ENCODE measurements around the gene SLC6A19.

The SLC6A19 gene

DNA sequence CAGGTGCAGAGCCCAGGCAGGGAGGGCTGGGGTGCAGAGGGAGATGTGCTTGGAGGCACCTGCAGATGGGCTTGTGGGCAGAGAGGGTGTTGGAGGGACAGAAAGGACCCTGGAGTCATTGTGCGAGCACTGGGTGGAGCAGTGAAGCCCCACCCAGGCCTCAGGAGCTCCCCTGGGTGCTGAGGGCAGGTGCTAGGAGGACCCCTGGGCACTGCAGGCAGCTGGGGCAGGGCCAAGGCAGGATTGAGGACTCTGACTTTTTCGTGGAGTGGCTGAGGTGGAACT, 13.5 kb downstream of the SLC6A19 start:
- in situ Hi-C loops (cut with MboI; ENCODE audit: low sequenced_read_pairs) = no loop called here
- no peaks in the 10 kb centered on the region for H3K27me3 ChIP-seq (ENCODE audit: low read depth)
- H3K36me3 ChIP-seq (replicated peaks) = no peaks in the 10 kb centered on the region
- DNase-seq (ENCODE audit: low spot score in 2 of 2) = no peak
- no peaks in the 10 kb centered on the region for H3K9me3 ChIP-seq
- no peaks in the 10 kb centered on the region for H3K4me1 ChIP-seq
- H3K4me3 ChIP-seq = no peak overlapping the region

DNA sequence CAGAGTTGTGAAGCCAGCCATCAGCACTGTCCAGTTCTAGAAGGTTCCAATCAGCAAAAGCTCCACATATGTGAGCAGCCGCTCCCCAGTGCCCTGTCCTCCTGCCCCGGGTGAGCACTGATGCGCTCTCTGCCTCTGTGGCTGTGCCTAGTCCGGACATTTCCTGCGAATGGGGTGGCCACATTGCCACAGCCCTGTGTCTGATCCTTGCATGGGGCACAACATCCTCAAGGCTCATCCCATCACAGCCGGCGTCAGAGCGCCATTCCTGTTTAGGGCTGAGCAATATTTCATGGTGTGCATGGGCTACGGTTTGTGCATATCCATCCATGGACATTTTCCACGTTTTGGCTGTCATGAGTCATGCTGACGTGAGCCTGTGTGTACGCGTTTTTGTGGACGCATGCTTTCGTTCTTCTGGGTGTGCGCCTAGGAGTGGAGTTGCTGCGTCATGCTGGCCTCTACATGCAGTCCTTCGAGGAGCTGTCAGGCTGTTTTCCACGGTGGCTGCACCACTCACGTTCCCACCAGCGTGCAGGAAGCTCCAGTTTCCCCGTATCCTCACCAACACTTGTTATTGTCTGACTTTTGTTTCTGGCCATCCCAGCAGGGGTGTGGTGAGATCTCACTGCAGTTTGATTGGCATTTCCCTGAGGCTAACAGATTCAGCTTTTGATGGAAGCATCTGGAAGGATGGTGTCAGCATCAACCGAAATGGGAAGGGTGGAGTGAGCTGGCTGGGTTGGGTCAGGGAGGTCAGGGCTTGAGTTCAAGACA, 14.1 kb downstream of the SLC6A19 start:
- in situ Hi-C loops (cut with MboI; ENCODE audit: low sequenced_read_pairs) = no loop called here
- Histone ChIP-seq H3K4me3 (no peak overlapping the region), H3K9me3 (no peaks in the 10 kb centered on the region), H3K36me3 (replicated peaks) (no peaks in the 10 kb centered on the region), H3K4me1 (no peaks in the 10 kb centered on the region), H3K27me3 (ENCODE audit: low read depth) (no peaks in the 10 kb centered on the region)
- DNase-seq (ENCODE audit: low spot score in 2 of 2) = no peak

DNA sequence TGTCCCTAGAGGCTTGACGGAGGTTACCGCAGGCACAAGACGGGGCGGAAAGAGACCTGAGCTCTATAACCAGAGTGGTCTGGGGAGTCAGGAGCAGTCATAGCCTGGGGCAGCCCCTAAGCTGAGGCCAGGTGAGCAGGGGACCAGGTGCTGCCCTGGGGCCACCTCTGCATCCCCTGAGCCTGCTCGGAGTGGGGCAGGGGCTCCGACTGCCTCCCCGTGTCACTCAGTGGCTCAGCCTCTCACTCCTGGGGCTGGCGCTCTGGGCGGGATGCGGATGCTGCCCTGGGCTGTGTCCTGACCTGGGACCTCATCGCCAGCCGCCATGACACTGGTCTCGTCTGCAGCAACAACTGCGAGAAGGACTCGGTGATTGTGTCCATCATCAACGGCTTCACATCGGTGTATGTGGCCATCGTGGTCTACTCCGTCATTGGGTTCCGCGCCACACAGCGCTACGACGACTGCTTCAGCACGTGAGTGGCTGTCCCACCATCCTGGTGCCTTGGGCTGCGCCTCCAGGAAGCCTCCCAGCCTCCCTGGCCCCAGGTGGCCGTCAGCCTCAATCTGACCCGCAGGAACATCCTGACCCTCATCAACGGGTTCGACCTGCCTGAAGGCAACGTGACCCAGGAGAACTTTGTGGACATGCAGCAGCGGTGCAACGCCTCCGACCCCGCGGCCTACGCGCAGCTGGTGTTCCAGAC, 15.0 kb downstream of the SLC6A19 start:
- Histone ChIP-seq H3K9me3 (no peaks in the 10 kb centered on the region), H3K36me3 (replicated peaks) (no peaks in the 10 kb centered on the region), H3K4me1 (no peaks in the 10 kb centered on the region), H3K27me3 (ENCODE audit: low read depth) (no peaks in the 10 kb centered on the region), H3K4me3 (no peak overlapping the region)
- DNase-seq (ENCODE audit: low spot score in 2 of 2) = no peak
- in situ Hi-C loops (cut with MboI; ENCODE audit: low sequenced_read_pairs) = no loop called here

DNA sequence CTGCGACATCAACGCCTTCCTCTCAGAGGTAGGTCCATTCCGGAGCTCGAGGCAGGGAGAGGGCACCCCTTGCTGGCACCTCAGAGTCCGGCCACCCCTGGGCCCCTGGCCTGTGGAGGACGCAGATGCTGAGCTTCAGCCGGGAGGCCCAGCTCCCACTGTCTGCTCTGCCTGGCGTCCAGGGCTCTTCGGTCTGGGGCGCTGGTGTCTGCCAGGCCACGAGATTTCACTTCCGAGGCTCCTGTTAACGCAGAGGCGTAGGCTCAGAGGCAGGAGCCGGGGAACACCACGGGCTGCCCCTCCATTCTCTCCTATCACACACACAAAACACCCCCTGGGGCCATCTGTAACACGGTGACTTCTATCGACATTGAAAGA, 15.5 kb downstream of the SLC6A19 start:
- in situ Hi-C loops (cut with MboI; ENCODE audit: low sequenced_read_pairs) = no loop called here
- no peaks in the 10 kb centered on the region for H3K27me3 ChIP-seq (ENCODE audit: low read depth)
- no peaks in the 10 kb centered on the region for H3K36me3 ChIP-seq (replicated peaks)
- no peak overlapping the region for H3K4me3 ChIP-seq
- no peaks in the 10 kb centered on the region for H3K9me3 ChIP-seq
- DNase-seq (ENCODE audit: low spot score in 2 of 2) = no peak
- H3K4me1 ChIP-seq = no peaks in the 10 kb centered on the region

DNA sequence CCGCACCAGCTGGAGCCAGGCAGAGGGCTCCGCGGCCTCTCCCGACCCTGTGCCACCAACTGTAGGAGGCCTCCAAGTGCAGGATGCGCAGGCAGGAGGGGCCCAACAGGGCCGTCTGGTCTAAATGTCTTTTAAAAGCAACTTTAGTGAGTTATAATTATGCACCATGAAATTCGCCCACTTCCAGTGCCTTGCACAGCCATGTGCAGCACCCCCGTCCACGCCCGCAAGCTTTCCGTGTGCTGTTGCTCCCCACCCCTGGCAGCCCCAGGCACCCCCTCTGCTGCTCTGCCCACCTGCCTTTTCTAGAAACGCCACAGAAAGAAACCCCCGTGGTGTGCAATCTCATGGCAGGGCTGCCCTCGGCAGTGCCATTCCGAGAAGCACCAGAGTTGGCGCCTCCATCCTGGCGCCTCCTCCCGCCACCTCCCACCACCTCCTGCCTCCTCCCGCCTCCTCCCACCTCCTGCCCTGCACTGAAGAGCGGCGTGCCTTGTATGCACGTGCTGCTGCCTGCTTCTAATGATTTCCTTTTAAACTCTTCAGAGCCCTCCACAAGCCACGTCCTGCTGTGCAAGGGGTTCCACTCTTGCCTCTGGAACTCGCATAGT, 16.3 kb downstream of the SLC6A19 start:
- DNase-seq (ENCODE audit: low spot score in 2 of 2) = peak in 1 of 2 experiments; percentile 36
- no peaks in the 10 kb centered on the region for H3K27me3 ChIP-seq (ENCODE audit: low read depth)
- H3K4me3 ChIP-seq = no peak overlapping the region
- in situ Hi-C loops (cut with MboI; ENCODE audit: low sequenced_read_pairs) = no loop called here
- H3K36me3 ChIP-seq (replicated peaks) = no peaks in the 10 kb centered on the region
- no peaks in the 10 kb centered on the region for H3K9me3 ChIP-seq
- H3K4me1 ChIP-seq = no peaks in the 10 kb centered on the region

DNA sequence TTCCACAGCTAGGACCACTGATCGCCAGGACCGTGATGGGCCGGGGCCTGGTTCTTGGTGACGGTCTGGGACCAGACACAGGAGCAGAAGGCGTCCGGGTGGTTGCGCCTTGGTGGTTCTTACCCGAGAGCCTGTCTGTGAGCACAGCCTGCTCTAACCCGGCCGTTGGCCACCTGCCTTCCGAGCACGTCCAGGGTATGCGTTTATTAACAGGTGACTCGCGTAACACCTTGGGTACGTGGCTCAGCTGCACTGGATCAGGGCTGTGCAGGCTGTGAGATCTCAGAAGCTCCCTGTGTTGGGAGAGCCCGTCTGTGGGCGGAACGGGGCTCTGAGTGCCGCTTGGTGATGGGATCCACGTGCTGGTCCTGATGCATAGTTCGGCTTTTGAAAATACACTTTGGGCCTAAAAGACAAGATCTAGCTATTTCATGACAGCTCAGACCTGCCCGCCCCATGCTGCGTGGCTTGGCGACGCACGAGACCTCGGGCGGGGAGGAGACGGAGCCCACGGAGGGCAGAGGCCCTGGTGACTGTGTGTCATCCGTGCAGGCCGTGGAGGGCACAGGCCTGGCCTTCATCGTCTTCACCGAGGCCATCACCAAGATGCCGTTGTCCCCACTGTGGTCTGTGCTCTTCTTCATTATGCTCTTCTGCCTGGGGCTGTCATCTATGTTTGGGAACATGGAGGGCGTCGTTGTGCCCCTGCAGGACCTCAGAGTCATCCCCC, 17.1 kb downstream of the SLC6A19 start:
- H3K27me3 ChIP-seq (ENCODE audit: low read depth) = no peaks in the 10 kb centered on the region
- H3K4me3 ChIP-seq = no peak overlapping the region
- DNase-seq (ENCODE audit: low spot score in 2 of 2) = no peak
- H3K4me1 ChIP-seq = no peaks in the 10 kb centered on the region
- in situ Hi-C loops (cut with MboI; ENCODE audit: low sequenced_read_pairs) = no loop called here
- H3K9me3 ChIP-seq = no peaks in the 10 kb centered on the region
- no peaks in the 10 kb centered on the region for H3K36me3 ChIP-seq (replicated peaks)

DNA sequence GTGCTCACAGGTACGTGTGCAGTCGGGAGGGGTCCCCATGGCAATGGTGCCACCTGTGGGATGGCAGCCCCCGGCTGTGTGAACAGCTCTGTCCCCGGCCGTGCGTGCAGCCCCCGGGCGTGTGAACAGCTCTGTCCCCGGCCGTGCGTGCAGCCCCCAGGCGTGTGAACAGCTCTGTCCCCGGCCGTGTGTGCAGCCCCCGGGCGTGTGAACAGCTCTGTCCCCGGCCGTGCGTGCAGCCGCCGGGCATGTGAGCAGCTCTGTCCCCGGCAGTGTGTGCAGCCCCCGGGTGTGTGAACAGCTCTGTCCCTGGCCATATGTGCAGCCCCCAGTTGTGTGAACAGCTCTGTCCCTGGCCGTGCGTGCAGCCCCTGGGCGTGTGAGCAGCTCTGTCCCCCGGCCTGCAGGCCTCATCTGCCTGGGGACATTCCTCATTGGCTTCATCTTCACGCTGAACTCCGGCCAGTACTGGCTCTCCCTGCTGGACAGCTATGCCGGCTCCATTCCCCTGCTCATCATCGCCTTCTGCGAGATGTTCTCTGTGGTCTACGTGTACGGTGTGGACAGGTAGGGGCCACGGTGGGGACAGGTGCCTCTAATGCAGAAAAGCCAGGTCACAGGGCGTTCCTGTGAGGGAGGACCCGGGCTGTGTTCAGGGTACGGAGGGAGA, 17.8 kb downstream of the SLC6A19 start:
- Histone ChIP-seq H3K4me1 (no peaks in the 10 kb centered on the region), H3K9me3 (no peaks in the 10 kb centered on the region), H3K27me3 (ENCODE audit: low read depth) (no peaks in the 10 kb centered on the region), H3K4me3 (no peak overlapping the region), H3K36me3 (replicated peaks) (no peaks in the 10 kb centered on the region)
- in situ Hi-C loops (cut with MboI; ENCODE audit: low sequenced_read_pairs) = no loop called here
- DNase-seq (ENCODE audit: low spot score in 2 of 2) = no peak

DNA sequence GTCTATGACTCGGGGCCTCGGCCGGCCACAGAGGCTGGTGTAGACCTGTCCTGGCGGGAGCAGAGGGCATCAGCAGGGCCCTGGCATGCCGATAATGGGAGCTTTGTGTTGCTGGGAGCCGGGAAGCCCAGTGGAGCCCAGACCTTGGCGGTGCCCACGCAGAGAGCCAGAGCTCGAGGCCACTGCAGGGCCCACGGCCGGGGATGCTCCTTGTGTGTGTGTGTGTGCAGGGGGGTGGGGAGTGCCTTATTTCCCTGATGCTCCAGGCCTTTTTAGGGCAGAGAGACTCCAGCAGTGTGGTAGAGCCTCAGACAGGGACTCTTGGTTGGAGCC, 18.3 kb downstream of the SLC6A19 start:
- in situ Hi-C loops (cut with MboI; ENCODE audit: low sequenced_read_pairs) = no loop called here
- H3K4me1 ChIP-seq = no peaks in the 10 kb centered on the region
- no peak for DNase-seq (ENCODE audit: low spot score in 2 of 2)
- H3K36me3 ChIP-seq (replicated peaks) = no peaks in the 10 kb centered on the region
- no peaks in the 10 kb centered on the region for H3K9me3 ChIP-seq
- no peaks in the 10 kb centered on the region for H3K27me3 ChIP-seq (ENCODE audit: low read depth)
- H3K4me3 ChIP-seq = no peak overlapping the region

DNA sequence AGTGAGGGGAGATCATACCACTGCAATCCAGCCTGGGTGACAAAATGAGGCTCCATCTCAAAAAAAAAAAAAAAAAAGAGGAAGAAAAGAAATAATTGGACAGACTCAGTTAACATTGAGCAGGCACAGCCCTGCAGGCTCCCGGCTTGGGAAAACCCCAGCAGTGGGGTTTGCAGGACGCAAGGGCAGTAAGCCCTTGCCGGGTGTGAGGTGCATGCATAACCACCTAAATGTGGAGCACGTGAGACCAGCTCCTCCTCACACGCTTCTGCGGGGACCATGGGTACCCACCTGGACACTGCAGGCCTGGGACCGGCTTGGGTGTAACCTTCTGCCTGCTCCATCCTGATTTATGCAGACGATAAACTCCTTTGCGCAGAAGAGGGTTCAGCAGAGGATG, 19.0 kb downstream of the SLC6A19 start:
- no peaks in the 10 kb centered on the region for H3K9me3 ChIP-seq
- no peak overlapping the region for H3K4me3 ChIP-seq
- in situ Hi-C loops (cut with MboI; ENCODE audit: low sequenced_read_pairs) = no loop called here
- no peak for DNase-seq (ENCODE audit: low spot score in 2 of 2)
- no peaks in the 10 kb centered on the region for H3K4me1 ChIP-seq
- H3K36me3 ChIP-seq (replicated peaks) = no peaks in the 10 kb centered on the region
- H3K27me3 ChIP-seq (ENCODE audit: low read depth) = no peaks in the 10 kb centered on the region

DNA sequence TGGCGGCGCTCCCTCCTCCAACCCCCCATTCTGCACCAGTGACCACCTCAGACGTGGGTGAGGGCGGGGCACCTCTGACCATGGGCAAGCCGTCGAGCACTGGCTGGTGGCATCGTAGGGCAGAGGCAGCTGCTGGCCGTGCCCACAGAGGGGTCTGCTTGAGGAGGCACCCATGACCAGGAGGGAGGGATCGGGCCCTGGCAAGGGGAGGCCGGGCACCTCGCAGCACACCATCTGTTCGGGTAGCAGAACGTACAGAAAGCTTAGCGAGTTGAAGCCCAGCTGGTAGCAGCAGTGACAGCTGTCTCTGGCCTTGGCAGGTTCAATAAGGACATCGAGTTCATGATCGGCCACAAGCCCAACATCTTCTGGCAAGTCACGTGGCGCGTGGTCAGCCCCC, 19.4 kb downstream of the SLC6A19 start:
- Histone ChIP-seq H3K36me3 (replicated peaks) (no peaks in the 10 kb centered on the region), H3K9me3 (no peaks in the 10 kb centered on the region), H3K27me3 (ENCODE audit: low read depth) (no peaks in the 10 kb centered on the region), H3K4me1 (no peaks in the 10 kb centered on the region), H3K4me3 (no peak overlapping the region)
- DNase-seq (ENCODE audit: low spot score in 2 of 2) = no peak
- in situ Hi-C loops (cut with MboI; ENCODE audit: low sequenced_read_pairs) = no loop called here

DNA sequence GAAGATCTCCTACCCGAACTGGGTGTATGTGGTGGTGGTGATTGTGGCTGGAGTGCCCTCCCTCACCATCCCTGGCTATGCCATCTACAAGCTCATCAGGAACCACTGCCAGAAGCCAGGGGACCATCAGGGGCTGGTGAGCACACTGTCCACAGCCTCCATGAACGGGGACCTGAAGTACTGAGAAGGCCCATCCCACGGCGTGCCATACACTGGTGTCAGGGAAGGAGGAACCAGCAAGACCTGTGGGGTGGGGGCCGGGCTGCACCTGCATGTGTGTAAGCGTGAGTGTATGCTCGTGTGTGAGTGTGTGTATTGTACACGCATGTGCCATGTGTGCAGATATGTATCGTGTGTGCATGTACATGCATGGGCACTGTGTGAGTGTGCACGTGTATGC, 20.3 kb downstream of the SLC6A19 start:
- no peaks in the 10 kb centered on the region for H3K27me3 ChIP-seq (ENCODE audit: low read depth)
- no peaks in the 10 kb centered on the region for H3K9me3 ChIP-seq
- H3K4me3 ChIP-seq = no peak overlapping the region
- no peaks in the 10 kb centered on the region for H3K36me3 ChIP-seq (replicated peaks)
- H3K4me1 ChIP-seq = no peaks in the 10 kb centered on the region
- DNase-seq (ENCODE audit: low spot score in 2 of 2) = no peak
- in situ Hi-C loops (cut with MboI; ENCODE audit: low sequenced_read_pairs) = no loop called here

DNA sequence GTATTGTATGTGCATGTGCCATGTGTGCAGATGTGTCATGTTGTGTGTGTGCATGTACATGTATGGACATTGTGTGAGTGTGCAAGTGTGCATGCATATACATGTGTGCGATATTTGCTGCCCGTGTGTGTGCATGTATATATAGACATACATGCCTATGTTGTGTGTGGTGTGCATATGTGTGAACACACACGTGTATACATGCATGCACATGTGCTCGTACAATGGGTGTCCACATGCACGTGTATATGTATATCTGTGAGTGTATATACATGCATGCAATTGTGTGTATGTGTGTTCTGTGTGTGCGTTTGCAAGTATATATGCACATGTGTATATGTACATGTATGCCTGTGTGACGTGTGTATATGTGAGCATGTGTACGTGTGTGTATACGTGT, 20.8 kb downstream of the SLC6A19 start:
- no peaks in the 10 kb centered on the region; the same call in 1 of the 2 replicates for H3K27me3 ChIP-seq (ENCODE audit: low read depth)
- in situ Hi-C loops (cut with MboI; ENCODE audit: low sequenced_read_pairs) = no loop called here
- no peak for DNase-seq (ENCODE audit: low spot score in 2 of 2)
- H3K4me1 ChIP-seq = no peaks in the 10 kb centered on the region
- no peaks in the 10 kb centered on the region for H3K9me3 ChIP-seq
- no peaks in the 10 kb centered on the region for H3K36me3 ChIP-seq (replicated peaks)
- no peak overlapping the region for H3K4me3 ChIP-seq

DNA sequence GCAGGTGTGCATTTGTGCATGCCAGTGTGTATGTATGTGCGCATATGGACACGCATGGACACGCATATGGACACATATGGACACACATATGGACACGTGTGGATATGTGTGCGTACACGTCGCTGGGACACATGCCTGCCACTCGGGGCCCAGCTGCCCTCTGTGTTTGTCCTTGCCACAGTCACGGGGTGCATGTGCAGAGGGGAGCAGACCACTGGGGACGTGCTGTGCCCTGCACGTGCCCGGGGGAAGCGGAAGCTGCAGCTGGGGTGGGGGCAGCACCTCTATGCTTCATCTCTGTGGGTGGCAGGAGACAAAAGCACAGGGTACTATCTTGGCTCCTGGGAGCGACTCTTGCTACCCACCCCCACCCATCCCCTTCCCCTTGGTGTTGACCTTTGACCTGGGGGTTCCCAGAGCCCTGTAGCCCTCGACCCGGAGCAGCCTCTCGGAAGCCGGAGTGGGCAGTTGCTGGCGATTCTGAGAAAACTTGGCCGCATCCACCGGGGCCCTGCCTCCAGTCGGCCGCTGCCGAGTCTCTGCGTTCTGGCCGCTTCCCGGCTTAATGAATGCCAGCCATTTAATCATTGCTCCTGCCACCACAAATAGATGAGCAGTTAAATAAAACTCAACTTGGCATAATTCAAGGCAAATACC, 21.4 kb downstream of the SLC6A19 start:
- in situ Hi-C loops (cut with MboI; ENCODE audit: low sequenced_read_pairs) = no loop called here
- Histone ChIP-seq H3K36me3 (replicated peaks) (no peaks in the 10 kb centered on the region), H3K4me1 (no peaks in the 10 kb centered on the region), H3K27me3 (ENCODE audit: low read depth) (peaks cover 5% of the 10 kb centered on the region; the same call in 1 of the 2 replicates), H3K9me3 (no peaks in the 10 kb centered on the region), H3K4me3 (no peak overlapping the region)
- DNase-seq (ENCODE audit: low spot score in 2 of 2) = no peak
